IMR-90 (cell line): Measurements from ENCODE around the gene GP5. TPM values are rescaled to one million over a fixed set of nuclear protein-coding genes. Genes with fewer than 3 reads are reported as not detected.

Experiments used
- ATAC-seq: fragments of 200-7000 bp; cut with Tn5 transposase; 2 replicates; pipeline ENCODE4 v1.9.1; 2020; ENCODE audit warnings: low read depth, mild to moderate bottlenecking, moderate library complexity
- BruUV-seq: library from RNA; stranded (reverse); fragments of 400-500 nt; replicated peaks from 2 replicates; lab custom pipeline; 2021; lab: Mats Ljungman, UMichigan
- CTCF ChIA-PET: fragments of 300-600 bp; formaldehyde crosslinking; extraction: SDS; loops from one replicate; lab custom pipeline; 2021; ENCODE audit warnings: antibody characterized with exemption; lab: Yijun Ruan, JAX
- POLR2A ChIA-PET: fragments of 300-600 bp; sonication (Branson Sonifier 250); formaldehyde crosslinking; loops from one replicate; lab custom pipeline; 2022; ENCODE audit warnings: antibody characterized with exemption; ENCODE audit not compliant: unreplicated experiment; lab: Charles Lee
- DNase-seq: peaks from one replicate; pipeline ENCODE4 v3.0.0; 2013
- H2AFZ ChIP-seq: replicated peaks from 2 replicates; pipeline ENCODE3; 2013; ENCODE audit warnings: low read length, mild to moderate bottlenecking; ENCODE audit not compliant: poor library complexity
- H2AK5ac ChIP-seq: 2 replicates; pipeline ENCODE4 v1.6.1; 2013; ENCODE audit warnings: low read depth, low read length, inconsistent platforms
- H2AK9ac ChIP-seq: replicated peaks from 2 replicates; pipeline ENCODE3; 2013; ENCODE audit warnings: mild to moderate bottlenecking, low read depth, low read length, moderate library complexity; ENCODE audit not compliant: poor library complexity
- H2BK120ac ChIP-seq: 2 replicates; pipeline ENCODE4 v1.6.1; 2013; ENCODE audit warnings: low read depth, low read length, inconsistent platforms
- H2BK15ac ChIP-seq: 3 replicates; pipeline ENCODE4 v1.6.1; 2013; ENCODE audit warnings: low read depth, low read length, inconsistent platforms
- H2BK20ac ChIP-seq: 2 replicates; pipeline ENCODE4 v1.6.1; 2013; ENCODE audit warnings: low read depth, mild to moderate bottlenecking, inconsistent platforms, low read length, moderate library complexity
- H2BK5ac ChIP-seq: 2 replicates; pipeline ENCODE4 v1.6.1; 2013; ENCODE audit warnings: mild to moderate bottlenecking, low read depth, low read length, inconsistent platforms; ENCODE audit not compliant: poor library complexity, severe bottlenecking
- H3K14ac ChIP-seq: replicated peaks from 2 replicates; pipeline ENCODE4 v1.6.1; 2013; ENCODE audit warnings: low read depth, low read length, inconsistent platforms
- H3K18ac ChIP-seq: 2 replicates; pipeline ENCODE4 v1.6.1; 2013; ENCODE audit warnings: low read depth, low read length, control low read depth
- H3K23ac ChIP-seq: 2 replicates; pipeline ENCODE4 v1.6.1; 2013; ENCODE audit warnings: low read depth, low read length, inconsistent platforms
- H3K27ac ChIP-seq: 2 replicates; pipeline ENCODE4 v1.5.1; 2013; ENCODE audit warnings: mild to moderate bottlenecking, control low read depth, low read length; ENCODE audit not compliant: insufficient read depth
- H3K27me3 ChIP-seq: 2 replicates; pipeline ENCODE4 v1.6.1; 2013; ENCODE audit warnings: low read length; ENCODE audit not compliant: control insufficient read depth, insufficient read depth
- H3K36me3 ChIP-seq: 2 replicates; pipeline ENCODE4 v1.6.1; 2013; ENCODE audit warnings: low read length, mixed read lengths; ENCODE audit not compliant: control insufficient read depth, insufficient read depth
- H3K4ac ChIP-seq: 2 replicates; pipeline ENCODE4 v1.6.1; 2013; ENCODE audit warnings: low read depth, low read length, inconsistent platforms
- H3K4me1 ChIP-seq: 2 replicates; pipeline ENCODE4 v1.6.1; 2013; ENCODE audit warnings: low read length, mixed read lengths; ENCODE audit not compliant: control insufficient read depth, insufficient read depth
- H3K4me2 ChIP-seq: 2 replicates; pipeline ENCODE4 v1.6.1; 2013; ENCODE audit warnings: low read depth, mild to moderate bottlenecking, control low read depth, low read length, moderate library complexity
- H3K4me3 ChIP-seq: 2 replicates; pipeline ENCODE4 v1.5.1; 2013; ENCODE audit warnings: low read depth, mild to moderate bottlenecking, control low read depth, low read length, moderate library complexity; ENCODE audit not compliant: insufficient read depth
- H3K56ac ChIP-seq: 2 replicates; pipeline ENCODE4 v1.6.1; 2013; ENCODE audit warnings: low read length, inconsistent platforms; ENCODE audit not compliant: insufficient read depth; ENCODE audit errors: extremely low read depth
- H3K79me1 ChIP-seq, 2 experiments: 2 replicates each; pipeline ENCODE4 v1.6.1; 2013; ENCODE audit warnings: low read length in 2 of 2, inconsistent platforms in 1 of 2, low read depth in 1 of 2
- H3K9ac ChIP-seq: 2 replicates; pipeline ENCODE4 v1.6.1; 2013; ENCODE audit warnings: low read depth, low read length, control low read depth
- H3K9me1 ChIP-seq: 2 replicates; pipeline ENCODE4 v1.6.1; 2013; ENCODE audit warnings: low read length, inconsistent platforms; ENCODE audit not compliant: insufficient read depth
- H3K9me3 ChIP-seq: 2 replicates; pipeline ENCODE4 v1.6.1; 2013; ENCODE audit warnings: low read length; ENCODE audit not compliant: control insufficient read depth, insufficient read depth
- H4K20me1 ChIP-seq: 2 replicates; pipeline ENCODE4 v1.6.1; 2013; ENCODE audit warnings: low read length, inconsistent platforms; ENCODE audit not compliant: insufficient read depth
- H4K5ac ChIP-seq: 2 replicates; pipeline ENCODE4 v1.6.1; 2013; ENCODE audit warnings: mild to moderate bottlenecking, low read depth, low read length, control low read depth
- H4K8ac ChIP-seq, 2 experiments: 2 replicates each; pipeline ENCODE4 v1.6.1; 2013; ENCODE audit warnings: low read depth in 2 of 2, low read length in 2 of 2, control low read depth in 1 of 2, inconsistent platforms in 1 of 2
- H4K91ac ChIP-seq: 2 replicates; pipeline ENCODE4 v1.6.1; 2013; ENCODE audit warnings: low read depth, low read length, inconsistent platforms; ENCODE audit not compliant: insufficient read depth
- BHLHE40 ChIP-seq: fragments of 150-350 bp; IDR thresholded peaks from 2 replicates; pipeline ENCODE4 v1.6.1; 2016; ENCODE audit warnings: mild to moderate bottlenecking, low read depth, low read length
- CEBPB ChIP-seq: IDR thresholded peaks from 2 replicates; pipeline ENCODE4 v1.6.1; 2012; ENCODE audit warnings: low read depth, low read length, improper control_type of control experiment
- CHD1 ChIP-seq: IDR thresholded peaks from 2 replicates; pipeline ENCODE4 v1.6.1; 2012; ENCODE audit warnings: low read depth, low read length, improper control_type of control experiment
- MAFK ChIP-seq: IDR thresholded peaks from 2 replicates; pipeline ENCODE4 v1.6.1; 2012; ENCODE audit warnings: low read depth, low read length, improper control_type of control experiment
- NFE2L2 ChIP-seq: fragments of 150-350 bp; IDR thresholded peaks from 2 replicates; pipeline ENCODE4 v1.6.1; 2016; ENCODE audit warnings: low read depth, mild to moderate bottlenecking, low read length
- RCOR1 ChIP-seq: IDR thresholded peaks from 2 replicates; pipeline ENCODE4 v1.6.1; 2012; ENCODE audit warnings: mild to moderate bottlenecking, low read length, improper control_type of control experiment; ENCODE audit not compliant: insufficient replicate concordance
- RFX5 ChIP-seq: IDR thresholded peaks from 2 replicates; pipeline ENCODE4 v1.8.0; 2012; ENCODE audit warnings: low read depth, mild to moderate bottlenecking, low read length, moderate library complexity
- SMC3 ChIP-seq: fragments of 150-350 bp; IDR thresholded peaks from 2 replicates; pipeline ENCODE4 v1.6.1; 2016; ENCODE audit warnings: low read depth, mild to moderate bottlenecking, antibody characterized with exemption, low read length, moderate library complexity
- WGBS, 2 experiments: methylation state at CpG; one replicate each; pipeline versions ENCODE4 v1.1.5 to v1.1.7; 2013; ENCODE audit warnings: missing lambda C conversion rate in 2 of 2; ENCODE audit not compliant: insufficient read length in 1 of 2; ENCODE audit errors: extremely low coverage in 2 of 2; 5-methylcytosine and 5-hydroxymethylcytosine counted together
- dilution Hi-C: fragments of 300-500 bp; cut with HindIII; formaldehyde crosslinking; loops from one replicate; pipeline ENCODE4 v1.14.3; 2018; ENCODE audit warnings: low sequenced_read_pairs; ENCODE audit not compliant: unreplicated experiment
- in situ Hi-C: fragments of 300-500 bp; cut with MboI; formaldehyde crosslinking; loops from 3 replicates; pipeline ENCODE4 v1.14.3; 2019; ENCODE audit warnings: low sequenced_read_pairs, inconsistent platforms, mixed read lengths
- intact Hi-C: fragments of 100-400 bp; cut with micrococcal nuclease; formaldehyde crosslinking; loops from 2 replicates; pipeline ENCODE4 v1.10.0; 2022
- polyA plus RNA-seq, 3 experiments: library from polyadenylated mRNA; depleted of rRNA; stranded (reverse); fragments of >200 nt; gene quantifications; 2 replicates each; pipeline ENCODE4 v1.2.3, GENCODE V29; 2012; ENCODE audit warnings: low replicate concordance in 1 of 3
- total RNA-seq: library from RNA; depleted of rRNA; stranded (reverse); fragments of >200 nt; gene quantifications from 2 replicates; pipeline ENCODE4 v1.2.3, GENCODE V29; 2012
- TF ChIP-seq, protein P1 (sequence below): conservative IDR thresholded peaks from 2 replicates; pipeline ENCODE4 v1.5.1; 2012; ENCODE audit warnings: mild to moderate bottlenecking, low read depth, low read length, improper control_type of control experiment
- TF ChIP-seq, protein P2 (sequence below): fragments of 150-350 bp; IDR thresholded peaks from 2 replicates; pipeline ENCODE4 v1.6.1; 2017; ENCODE audit warnings: mild to moderate bottlenecking, antibody characterized with exemption, low read length, low read depth

Gene GP5
- total and polyA plus RNA-seq, 2 of the 4 experiments (the other 2 are of a cell fraction), result under 0.01 to 0.12 TPM

DNA sequence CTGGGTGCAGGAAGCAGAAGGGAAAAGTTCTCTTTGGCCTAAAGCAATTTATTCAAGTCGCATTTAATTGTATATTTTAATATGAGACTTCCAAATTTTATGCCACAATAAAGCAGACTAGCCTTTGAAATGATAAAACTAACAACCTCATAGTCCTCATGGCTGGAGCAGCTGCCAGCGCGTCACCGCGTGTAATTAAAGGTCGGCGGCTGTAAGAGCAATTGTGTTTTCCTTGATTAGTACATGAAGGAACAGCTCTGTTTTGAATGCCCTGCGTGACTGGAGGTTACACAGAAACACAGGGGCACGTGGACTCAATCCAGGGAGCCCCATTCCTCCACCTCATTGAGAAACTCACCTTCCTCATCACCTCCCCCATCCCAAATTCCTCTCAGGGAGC is 19.4 kb downstream of the GP5 start:
- ChIA-PET CTCF (no interaction called here), POLR2A (no interaction called here)
- Histone ChIP-seq H2AK9ac (no peak overlapping the region), H4K91ac (no peak overlapping the region), H2BK120ac (no peak overlapping the region), H3K4me1 (no peaks in the 10 kb centered on the region), H3K27me3 (peaks cover 30% of the 10 kb centered on the region), H2BK20ac (no peak overlapping the region), H3K36me3 (no peaks in the 10 kb centered on the region), H3K56ac (no peak overlapping the region), H3K9me3 (no peaks in the 10 kb centered on the region), H3K4me3 (no peak overlapping the region), H3K4me2 (no peak overlapping the region), H3K27ac (no peak overlapping the region), H3K23ac (no peak overlapping the region), H2BK15ac (no peak overlapping the region), H2AK5ac (no peak overlapping the region), H2AFZ (no peak overlapping the region), H4K20me1 (no peaks in the 10 kb centered on the region), H3K9ac (no peak overlapping the region), H3K79me1 (no peaks in the 10 kb centered on the region), H2BK5ac (no peak overlapping the region), H3K4ac (no peak overlapping the region), H3K9me1 (0 out of 2 replicates have a peak, but pooled peaks cover 3% of the 10 kb centered on the region), H3K18ac (no peak overlapping the region), H4K8ac (no peak overlapping the region), H4K5ac (no peak overlapping the region), H3K14ac (no peak overlapping the region)
- dilution Hi-C loops, result no loop called here
- no TSS peak for BruUV-seq
- in situ Hi-C loops, result no loop called here
- intact Hi-C loops, result no loop called here
- TF ChIP-seq RCOR1 (no peak), CEBPB (no peak), MAFK (no peak), CHD1 (no peak), NFE2L2 (no peak), RFX5 (no peak), BHLHE40 (no peak), SMC3 (no peak)
- TF ChIP-seq, protein P1, sequence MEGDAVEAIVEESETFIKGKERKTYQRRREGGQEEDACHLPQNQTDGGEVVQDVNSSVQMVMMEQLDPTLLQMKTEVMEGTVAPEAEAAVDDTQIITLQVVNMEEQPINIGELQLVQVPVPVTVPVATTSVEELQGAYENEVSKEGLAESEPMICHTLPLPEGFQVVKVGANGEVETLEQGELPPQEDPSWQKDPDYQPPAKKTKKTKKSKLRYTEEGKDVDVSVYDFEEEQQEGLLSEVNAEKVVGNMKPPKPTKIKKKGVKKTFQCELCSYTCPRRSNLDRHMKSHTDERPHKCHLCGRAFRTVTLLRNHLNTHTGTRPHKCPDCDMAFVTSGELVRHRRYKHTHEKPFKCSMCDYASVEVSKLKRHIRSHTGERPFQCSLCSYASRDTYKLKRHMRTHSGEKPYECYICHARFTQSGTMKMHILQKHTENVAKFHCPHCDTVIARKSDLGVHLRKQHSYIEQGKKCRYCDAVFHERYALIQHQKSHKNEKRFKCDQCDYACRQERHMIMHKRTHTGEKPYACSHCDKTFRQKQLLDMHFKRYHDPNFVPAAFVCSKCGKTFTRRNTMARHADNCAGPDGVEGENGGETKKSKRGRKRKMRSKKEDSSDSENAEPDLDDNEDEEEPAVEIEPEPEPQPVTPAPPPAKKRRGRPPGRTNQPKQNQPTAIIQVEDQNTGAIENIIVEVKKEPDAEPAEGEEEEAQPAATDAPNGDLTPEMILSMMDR, result no peak
- TF ChIP-seq, protein P2, sequence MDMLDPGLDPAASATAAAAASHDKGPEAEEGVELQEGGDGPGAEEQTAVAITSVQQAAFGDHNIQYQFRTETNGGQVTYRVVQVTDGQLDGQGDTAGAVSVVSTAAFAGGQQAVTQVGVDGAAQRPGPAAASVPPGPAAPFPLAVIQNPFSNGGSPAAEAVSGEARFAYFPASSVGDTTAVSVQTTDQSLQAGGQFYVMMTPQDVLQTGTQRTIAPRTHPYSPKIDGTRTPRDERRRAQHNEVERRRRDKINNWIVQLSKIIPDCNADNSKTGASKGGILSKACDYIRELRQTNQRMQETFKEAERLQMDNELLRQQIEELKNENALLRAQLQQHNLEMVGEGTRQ, result no peak
- WGBS, 2 experiments, result no CpG with 5 or more reads among the region's 9 CpGs
- no peak for DNase-seq
- ATAC-seq, result no peak
